ENCODE measurements around the gene RELB.

Gene RELB

GRCh38 chr19:45032421-45032820 is 31.2 kb downstream of the RELB start:
- Histone ChIP-seq H3K9me3 (ENCODE audit: control insufficient read depth, insufficient read depth, low read length) (no peaks in the 10 kb centered on the region), H3K4me3 (ENCODE audit: low read depth, low read length) (no peak overlapping the region), H3K36me3 (ENCODE audit: control insufficient read depth, insufficient read depth, low read length) (peaks cover 25% of the 10 kb centered on the region), H3K9ac (ENCODE audit: low read depth, low read length) (no peak overlapping the region), H3K27me3 (ENCODE audit: control insufficient read depth, insufficient read depth, low read length) (no peaks in the 10 kb centered on the region), H3K4me1 (ENCODE audit: control insufficient read depth, insufficient read depth, low read length) (no peaks in the 10 kb centered on the region)

GRCh38 chr19:45035755-45036154 is 34.5 kb downstream of the RELB start:
- Histone ChIP-seq H3K4me1 (ENCODE audit: control insufficient read depth, insufficient read depth, low read length) (peaks cover 6% of the 10 kb centered on the region), H3K27me3 (ENCODE audit: control insufficient read depth, insufficient read depth, low read length) (no peaks in the 10 kb centered on the region), H3K9me3 (ENCODE audit: control insufficient read depth, insufficient read depth, low read length) (no peaks in the 10 kb centered on the region), H3K9ac (ENCODE audit: low read depth, low read length) (no peak overlapping the region), H3K36me3 (ENCODE audit: control insufficient read depth, insufficient read depth, low read length) (peaks cover 25% of the 10 kb centered on the region), H3K4me3 (ENCODE audit: low read depth, low read length) (no peak overlapping the region)

DNA sequence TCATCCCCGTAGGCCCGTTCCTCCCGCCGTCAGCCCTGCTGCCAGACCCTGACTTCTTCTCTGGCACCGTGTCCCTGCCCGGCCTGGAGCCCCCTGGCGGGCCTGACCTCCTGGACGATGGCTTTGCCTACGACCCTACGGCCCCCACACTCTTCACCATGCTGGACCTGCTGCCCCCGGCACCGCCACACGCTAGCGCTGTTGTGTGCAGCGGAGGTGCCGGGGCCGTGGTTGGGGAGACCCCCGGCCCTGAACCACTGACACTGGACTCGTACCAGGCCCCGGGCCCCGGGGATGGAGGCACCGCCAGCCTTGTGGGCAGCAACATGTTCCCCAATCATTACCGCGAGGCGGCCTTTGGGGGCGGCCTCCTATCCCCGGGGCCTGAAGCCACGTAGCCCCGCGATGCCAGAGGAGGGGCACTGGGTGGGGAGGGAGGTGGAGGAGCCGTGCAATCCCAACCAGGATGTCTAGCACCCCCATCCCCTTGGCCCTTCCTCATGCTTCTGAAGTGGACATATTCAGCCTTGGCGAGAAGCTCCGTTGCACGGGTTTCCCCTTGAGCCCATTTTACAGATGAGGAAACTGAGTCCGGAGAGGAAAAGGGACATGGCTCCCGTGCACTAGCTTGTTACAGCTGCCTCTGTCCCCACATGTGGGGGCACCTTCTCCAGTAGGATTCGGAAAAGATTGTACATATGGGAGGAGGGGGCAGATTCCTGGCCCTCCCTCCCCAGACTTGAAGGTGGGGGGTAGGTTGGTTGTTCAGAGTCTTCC is 36.3 kb downstream of the RELB start:
- H3K4me3 ChIP-seq (ENCODE audit: low read depth, low read length) = no peak overlapping the region
- H3K36me3 ChIP-seq (ENCODE audit: control insufficient read depth, insufficient read depth, low read length) = peaks cover 33% of the 10 kb centered on the region
- H3K4me1 ChIP-seq (ENCODE audit: control insufficient read depth, insufficient read depth, low read length) = peaks cover 6% of the 10 kb centered on the region
- no peaks in the 10 kb centered on the region for H3K27me3 ChIP-seq (ENCODE audit: control insufficient read depth, insufficient read depth, low read length)
- no peak overlapping the region for H3K9ac ChIP-seq (ENCODE audit: low read depth, low read length)
- H3K9me3 ChIP-seq (ENCODE audit: control insufficient read depth, insufficient read depth, low read length) = no peaks in the 10 kb centered on the region

DNA sequence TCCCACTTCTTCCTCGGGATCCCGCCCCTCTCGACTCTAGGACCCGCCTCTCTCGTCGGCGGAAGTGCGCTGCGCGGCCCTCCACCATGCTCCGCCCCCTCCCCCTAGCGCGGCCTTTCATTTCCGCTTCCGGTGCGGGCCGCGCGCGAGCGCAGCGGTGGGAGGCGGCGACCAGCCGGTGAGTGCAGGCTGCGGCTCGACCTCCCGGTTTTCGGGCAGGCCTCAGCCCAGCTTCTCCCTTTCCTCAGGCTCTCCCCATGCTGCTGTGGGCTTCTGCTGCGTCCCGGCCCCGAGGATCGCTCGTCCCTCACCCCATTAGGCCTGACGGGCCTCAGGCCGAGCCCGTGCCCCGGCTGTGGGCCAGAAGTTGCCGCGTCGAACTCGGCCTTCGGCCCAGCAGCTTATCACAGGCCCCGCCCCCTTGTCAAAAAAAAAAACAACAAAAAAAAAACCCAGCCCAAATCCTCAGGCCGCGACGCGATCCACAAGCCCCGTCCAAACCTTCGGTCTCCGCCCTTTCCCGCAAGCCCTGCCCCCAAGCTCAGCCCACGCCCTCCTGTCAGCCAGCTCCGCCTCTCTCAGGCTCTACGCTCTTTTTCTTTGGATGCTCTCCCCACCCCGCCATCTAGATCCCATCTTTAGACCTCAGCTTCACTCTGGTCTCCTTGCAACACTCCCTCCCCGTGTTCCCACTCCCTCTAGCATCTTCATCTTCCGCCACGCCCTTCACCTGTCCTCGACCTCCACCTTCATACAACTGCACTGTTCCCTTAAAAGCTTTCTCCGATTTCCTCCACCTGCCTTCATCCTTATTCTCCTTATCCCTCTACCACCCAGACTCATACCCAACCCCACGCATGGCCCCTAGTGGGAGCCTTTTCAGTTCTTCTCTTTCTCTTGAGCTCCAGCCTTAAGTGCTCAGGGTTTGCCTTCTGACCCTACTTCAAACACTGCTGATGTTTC is 37.9 kb downstream of the RELB start, which contains the start of gene CLASRP:
TSS of gene CLASRP (plus strand) at position 115 of the 963 bp plus-strand sequence. CDS start 1,168 bp downstream, outside the sequence.
- Histone ChIP-seq H3K9me3 (ENCODE audit: control insufficient read depth, insufficient read depth, low read length) (no peaks in the 10 kb centered on the region), H3K4me3 (ENCODE audit: low read depth, low read length) (peak within 1 kb of the TSS; percentile 96), H3K4me1 (ENCODE audit: control insufficient read depth, insufficient read depth, low read length) (peaks cover 6% of the 10 kb centered on the region), H3K27me3 (ENCODE audit: control insufficient read depth, insufficient read depth, low read length) (no peaks in the 10 kb centered on the region), H3K36me3 (ENCODE audit: control insufficient read depth, insufficient read depth, low read length) (peaks cover 37% of the 10 kb centered on the region), H3K9ac (ENCODE audit: low read depth, low read length) (peak within 1 kb of the TSS; percentile 73)

- Histone ChIP-seq H3K9ac (ENCODE audit: low read depth, low read length) (no peak overlapping the region), H3K4me1 (ENCODE audit: control insufficient read depth, insufficient read depth, low read length) (peaks cover 6% of the 10 kb centered on the region), H3K36me3 (ENCODE audit: control insufficient read depth, insufficient read depth, low read length) (peaks cover 37% of the 10 kb centered on the region), H3K9me3 (ENCODE audit: control insufficient read depth, insufficient read depth, low read length) (no peaks in the 10 kb centered on the region), H3K27me3 (ENCODE audit: control insufficient read depth, insufficient read depth, low read length) (no peaks in the 10 kb centered on the region), H3K4me3 (ENCODE audit: low read depth, low read length) (peak overlapping the region; percentile 96)
Observed at GRCh38 chr19:45040059-45040771, 39.0 kb downstream of the RELB start.

DNA sequence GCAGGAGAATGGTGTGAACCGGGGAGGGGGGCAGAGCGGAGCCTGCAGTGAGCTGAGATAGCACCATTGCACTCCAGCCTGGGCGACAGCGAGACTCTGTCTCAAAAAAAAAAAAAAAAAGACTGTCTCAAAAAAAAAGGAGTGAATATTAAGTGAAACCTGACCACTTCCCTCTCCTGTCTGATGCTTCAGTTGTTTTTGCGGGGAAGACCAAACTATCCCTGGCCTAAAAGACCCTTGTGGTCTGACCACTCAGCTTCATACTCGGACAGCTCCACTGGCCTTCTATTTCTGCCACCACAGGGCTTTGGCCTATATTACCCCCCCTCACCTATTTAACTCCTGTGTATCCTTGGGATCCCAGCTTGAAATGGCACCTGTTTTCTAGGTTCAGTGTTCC is 39.9 kb downstream of the RELB start:
- Histone ChIP-seq H3K9ac (ENCODE audit: low read depth, low read length) (no peak overlapping the region), H3K9me3 (ENCODE audit: control insufficient read depth, insufficient read depth, low read length) (no peaks in the 10 kb centered on the region), H3K4me3 (ENCODE audit: low read depth, low read length) (no peak overlapping the region), H3K4me1 (ENCODE audit: control insufficient read depth, insufficient read depth, low read length) (peaks cover 6% of the 10 kb centered on the region), H3K36me3 (ENCODE audit: control insufficient read depth, insufficient read depth, low read length) (peaks cover 37% of the 10 kb centered on the region), H3K27me3 (ENCODE audit: control insufficient read depth, insufficient read depth, low read length) (no peaks in the 10 kb centered on the region)

DNA sequence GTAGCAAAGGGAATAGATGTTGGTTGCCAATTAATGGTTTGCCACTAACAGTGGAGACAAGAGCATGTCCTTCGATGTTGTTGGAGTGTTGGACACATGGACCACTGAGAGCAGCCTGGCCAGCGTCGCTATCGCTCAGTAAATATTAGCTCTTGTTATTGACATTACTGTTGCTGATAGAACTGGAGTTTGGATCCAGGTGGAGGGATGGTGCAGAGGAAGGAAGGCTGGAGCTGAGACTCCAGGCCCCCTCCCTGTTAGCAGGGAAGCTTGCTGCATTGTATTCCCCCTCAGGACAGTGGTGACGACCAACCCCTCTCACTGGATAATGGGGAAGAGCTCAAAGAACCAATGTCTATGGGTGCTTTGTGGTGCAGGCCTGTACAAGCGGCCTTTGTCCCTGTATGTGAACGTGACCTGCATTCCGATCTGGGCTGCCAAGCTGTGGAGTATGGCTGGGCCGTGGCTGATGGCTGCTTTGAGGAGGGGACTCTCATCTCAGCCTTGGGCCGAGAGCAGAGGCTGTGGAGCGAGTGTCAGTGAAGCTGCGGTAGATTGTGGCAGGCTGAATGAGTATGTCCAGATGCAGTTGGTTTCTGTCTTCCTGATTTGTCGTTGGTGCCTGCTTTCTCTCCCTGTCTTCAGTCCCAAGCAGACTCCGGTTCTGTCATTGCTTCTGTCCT is 44.5 kb downstream of the RELB start:
- Histone ChIP-seq H3K4me3 (ENCODE audit: low read depth, low read length) (no peak overlapping the region), H3K9ac (ENCODE audit: low read depth, low read length) (peak overlapping the region; percentile 26), H3K27me3 (ENCODE audit: control insufficient read depth, insufficient read depth, low read length) (no peaks in the 10 kb centered on the region), H3K4me1 (ENCODE audit: control insufficient read depth, insufficient read depth, low read length) (no peaks in the 10 kb centered on the region), H3K9me3 (ENCODE audit: control insufficient read depth, insufficient read depth, low read length) (no peaks in the 10 kb centered on the region), H3K36me3 (ENCODE audit: control insufficient read depth, insufficient read depth, low read length) (peaks cover 32% of the 10 kb centered on the region)

DNA sequence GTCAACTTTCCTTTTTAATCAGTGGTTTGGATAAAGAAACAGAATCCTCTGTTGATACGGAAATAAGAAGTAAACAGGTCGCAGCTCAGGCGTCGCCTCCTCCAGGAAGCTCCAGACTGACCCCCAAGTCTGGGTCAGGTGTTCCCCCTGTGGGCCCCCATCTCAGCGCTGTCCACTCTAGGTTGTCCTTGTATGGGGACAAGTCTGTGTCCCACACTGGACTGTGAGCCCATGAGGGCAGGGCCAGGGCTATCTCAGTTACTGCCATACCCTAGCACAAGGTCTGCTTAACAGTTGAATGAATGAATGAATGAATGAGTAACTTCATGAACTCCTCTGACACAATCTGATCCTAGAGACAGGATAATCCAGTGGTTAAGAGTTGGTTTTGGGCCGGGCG is 45.1 kb downstream of the RELB start:
- no peak overlapping the region for H3K4me3 ChIP-seq (ENCODE audit: low read depth, low read length)
- H3K9me3 ChIP-seq (ENCODE audit: control insufficient read depth, insufficient read depth, low read length) = no peaks in the 10 kb centered on the region
- no peak overlapping the region for H3K9ac ChIP-seq (ENCODE audit: low read depth, low read length)
- no peaks in the 10 kb centered on the region for H3K27me3 ChIP-seq (ENCODE audit: control insufficient read depth, insufficient read depth, low read length)
- no peaks in the 10 kb centered on the region for H3K4me1 ChIP-seq (ENCODE audit: control insufficient read depth, insufficient read depth, low read length)
- H3K36me3 ChIP-seq (ENCODE audit: control insufficient read depth, insufficient read depth, low read length) = peaks cover 29% of the 10 kb centered on the region

DNA sequence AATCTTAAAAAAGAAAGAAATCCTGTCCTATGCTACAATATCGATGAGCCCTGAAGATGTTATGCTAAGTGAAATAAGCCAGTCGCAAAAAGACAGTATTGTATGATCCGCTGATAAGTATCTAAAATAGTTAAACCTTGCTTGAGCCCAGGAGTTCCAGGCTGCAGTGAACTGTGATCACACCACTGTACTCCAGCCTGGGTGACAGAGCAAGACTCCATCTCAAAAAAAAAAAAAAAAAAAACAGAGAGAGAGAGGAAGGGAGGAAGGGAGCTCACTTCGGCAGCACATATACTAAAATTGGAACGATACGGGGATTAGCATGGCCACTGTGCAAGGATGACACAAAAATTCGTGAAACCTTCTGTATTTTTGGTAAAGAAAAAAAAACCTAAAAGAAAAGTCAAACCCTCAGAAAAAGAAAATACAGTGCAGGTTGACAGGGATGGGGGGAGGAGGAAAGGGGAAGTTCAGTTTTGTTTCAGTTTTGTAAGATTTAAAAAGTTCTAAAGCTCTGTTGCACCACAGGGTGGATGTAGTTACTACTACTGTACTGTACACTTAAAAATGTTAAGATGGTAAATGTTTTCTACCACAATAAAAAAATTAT is 46.0 kb downstream of the RELB start:
- peaks cover 27% of the 10 kb centered on the region for H3K36me3 ChIP-seq (ENCODE audit: control insufficient read depth, insufficient read depth, low read length)
- no peaks in the 10 kb centered on the region for H3K9me3 ChIP-seq (ENCODE audit: control insufficient read depth, insufficient read depth, low read length)
- H3K9ac ChIP-seq (ENCODE audit: low read depth, low read length) = no peak overlapping the region
- no peaks in the 10 kb centered on the region for H3K4me1 ChIP-seq (ENCODE audit: control insufficient read depth, insufficient read depth, low read length)
- no peaks in the 10 kb centered on the region for H3K27me3 ChIP-seq (ENCODE audit: control insufficient read depth, insufficient read depth, low read length)
- H3K4me3 ChIP-seq (ENCODE audit: low read depth, low read length) = no peak overlapping the region

DNA sequence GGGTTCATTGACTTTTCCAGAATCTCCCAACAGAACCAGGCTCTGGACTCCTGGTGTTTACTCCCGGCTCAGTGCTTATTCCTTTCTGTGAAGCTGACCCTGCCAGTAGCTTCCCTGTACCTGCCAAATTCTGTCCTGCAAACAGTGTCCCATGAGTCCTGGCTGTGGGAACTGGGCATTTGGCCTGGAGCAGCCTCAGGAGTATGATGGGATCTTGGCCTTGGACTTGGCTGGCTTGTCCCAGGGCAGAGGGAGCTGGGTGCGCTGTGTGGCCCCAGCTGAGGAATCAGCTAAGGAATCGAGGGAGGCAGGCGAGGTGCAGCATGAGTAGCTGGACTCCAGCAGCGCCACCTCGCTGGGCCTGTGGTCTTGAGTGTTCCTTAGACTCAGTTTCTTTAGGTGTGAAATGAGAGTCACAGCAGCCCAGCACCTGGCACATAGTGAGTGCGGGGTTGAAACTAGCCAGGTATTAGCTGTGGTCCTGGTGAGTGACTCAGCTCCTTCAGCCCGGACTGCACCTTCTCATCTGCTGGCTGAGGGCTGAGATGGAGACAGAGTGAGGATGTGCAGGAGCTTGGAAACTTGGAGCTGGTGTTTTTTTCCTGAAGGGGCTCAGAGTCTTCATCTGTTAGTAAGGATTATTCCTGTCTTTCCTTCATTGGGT is 47.9 kb downstream of the RELB start:
- Histone ChIP-seq H3K36me3 (ENCODE audit: control insufficient read depth, insufficient read depth, low read length) (peaks cover 34% of the 10 kb centered on the region), H3K4me3 (ENCODE audit: low read depth, low read length) (no peak overlapping the region), H3K4me1 (ENCODE audit: control insufficient read depth, insufficient read depth, low read length) (no peaks in the 10 kb centered on the region), H3K27me3 (ENCODE audit: control insufficient read depth, insufficient read depth, low read length) (no peaks in the 10 kb centered on the region), H3K9ac (ENCODE audit: low read depth, low read length) (peak overlapping the region; percentile 24), H3K9me3 (ENCODE audit: control insufficient read depth, insufficient read depth, low read length) (no peaks in the 10 kb centered on the region)
